Measurements from ENCODE around the gene CLDN24.

GRCh38 chr4:183360161-183360919 is 38.1 kb upstream of the CLDN24 start:
- TF ChIP-seq POLR2A (IDR thresholded peaks at IDR 0.05) = no peak
- no peak for TF ChIP-seq CTCF (IDR thresholded peaks at IDR 0.05)

Data from lower leg skin (tissue), 3 donors.